Germinal center (tissue), 1 donor: ENCODE results near the gene PLCG1.
"Not testable (repeated sequence)": the region's sequence is repeated elsewhere in the genome, so short reads cannot be mapped to it uniquely, and the experiment has no call there.

Source experiments
- DNase-seq: peaks from one replicate; pipeline ENCODE4 v3.0.0; 2012; ENCODE audit warnings: mixed read lengths, low spot score

The PLCG1 gene

DNA sequence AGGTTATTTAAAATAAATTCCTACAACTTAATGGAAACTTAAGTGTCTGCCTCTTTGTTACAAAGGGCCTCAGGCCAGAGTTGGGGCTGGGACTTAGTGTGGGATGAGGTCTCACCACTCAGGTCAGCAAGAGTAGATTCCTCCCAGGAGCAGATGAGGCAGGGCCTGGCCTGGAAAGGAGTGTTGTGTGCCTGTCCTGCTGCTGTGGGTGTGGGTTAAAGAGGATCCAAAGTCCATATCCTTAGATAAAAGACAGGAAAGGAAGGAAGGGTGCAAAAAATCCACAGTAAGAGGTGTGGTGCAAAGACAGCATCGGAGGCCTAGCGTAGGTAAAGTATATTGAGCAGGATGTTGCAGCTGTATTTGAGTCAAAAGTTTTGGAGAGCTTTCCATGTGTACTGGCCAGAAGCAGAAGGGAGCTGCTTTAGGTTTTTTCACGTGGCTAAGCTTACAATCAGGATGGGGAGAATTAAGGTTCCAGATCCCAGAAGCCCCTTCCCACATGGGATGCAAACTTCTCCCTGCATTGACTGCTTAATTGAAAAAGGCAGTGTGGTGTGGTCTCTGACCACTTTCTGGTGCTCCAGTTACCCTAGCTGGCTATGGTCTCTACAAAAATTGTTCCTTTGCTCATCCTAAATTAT, 12.8 kb upstream of the PLCG1 start:
- no peak for DNase-seq

DNA sequence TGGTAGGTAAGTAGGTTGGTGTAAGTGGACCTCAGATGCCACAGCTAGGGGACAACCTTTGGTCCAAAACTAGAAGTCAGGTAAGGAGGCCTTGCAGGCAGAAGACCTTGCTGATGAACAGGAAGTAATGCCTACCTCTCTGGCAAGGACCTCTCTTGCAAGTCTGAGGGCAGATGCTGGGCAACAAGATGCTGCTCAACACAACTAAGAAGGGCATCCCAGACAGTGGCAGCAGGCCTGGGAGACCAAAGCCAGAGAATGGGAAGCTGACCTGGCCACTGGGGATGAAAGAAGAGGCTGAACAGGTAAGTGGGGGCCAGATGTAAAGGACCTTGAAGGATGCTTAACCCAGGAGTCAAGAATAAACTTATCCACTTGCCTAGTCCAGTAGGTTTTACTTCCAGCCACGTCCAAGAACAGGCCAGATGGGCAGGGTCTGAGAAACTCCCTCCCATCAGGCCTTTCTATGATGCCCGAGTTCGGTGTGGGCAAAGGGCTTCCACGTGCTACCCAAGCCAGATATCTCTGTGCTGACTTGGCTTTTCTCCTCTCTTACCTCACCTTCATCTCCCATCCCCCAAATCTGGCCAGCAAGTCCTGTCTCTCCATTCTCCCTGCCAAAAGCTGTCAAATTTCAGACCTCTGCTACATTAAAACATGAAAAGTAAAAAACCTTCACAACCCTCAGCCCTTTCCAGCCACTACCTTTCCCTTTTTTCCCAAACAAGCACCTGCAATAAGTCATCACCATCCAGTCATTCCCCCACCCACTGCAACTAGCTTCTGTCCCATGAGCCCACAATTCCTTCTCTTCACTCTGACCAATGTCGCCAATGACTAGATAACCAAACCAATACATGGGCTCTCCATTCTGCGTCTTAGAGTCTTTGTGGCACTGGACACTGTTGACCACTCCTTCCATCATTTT, 11.5 kb upstream of the PLCG1 start:
- no peak for DNase-seq

DNA sequence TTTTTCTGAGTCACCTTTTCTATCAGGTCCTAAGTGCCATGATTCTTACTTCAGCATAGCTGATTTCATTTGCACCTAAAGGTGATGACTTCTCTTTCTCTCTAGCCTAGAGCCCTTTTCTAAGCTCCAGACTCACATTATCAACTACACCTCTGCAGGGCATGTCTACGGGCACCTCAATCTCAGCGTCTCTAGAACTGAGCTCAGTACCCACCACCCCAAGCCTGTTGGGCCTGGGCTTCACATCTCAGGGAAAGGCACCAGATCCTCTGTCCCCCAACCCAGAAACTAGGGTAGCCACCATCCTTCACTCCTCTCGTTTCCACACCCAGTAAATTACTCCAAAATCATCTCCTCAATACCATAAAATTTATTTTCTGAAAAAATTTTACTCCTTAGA, 10.6 kb upstream of the PLCG1 start:
- DNase-seq, result no peak

DNA sequence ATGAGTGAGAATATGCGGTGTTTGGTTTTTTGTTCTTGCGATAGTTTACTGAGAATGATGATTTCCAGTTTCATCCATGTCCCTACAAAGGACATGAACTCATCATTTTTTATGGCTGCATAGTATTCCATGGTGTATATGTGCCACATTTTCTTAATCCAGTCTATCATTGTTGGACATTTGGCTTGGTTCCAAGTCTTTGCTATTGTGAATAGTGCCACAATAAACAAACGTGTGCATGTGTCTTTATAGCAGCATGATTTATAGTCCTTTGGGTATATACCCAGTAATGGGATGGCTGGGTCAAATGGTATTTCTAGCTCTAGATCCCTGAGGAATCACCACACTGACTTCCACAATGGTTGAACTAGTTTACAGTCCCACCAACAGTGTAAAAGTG, 9.0 kb upstream of the PLCG1 start:
- DNase-seq, result not testable (repeated sequence)

DNA sequence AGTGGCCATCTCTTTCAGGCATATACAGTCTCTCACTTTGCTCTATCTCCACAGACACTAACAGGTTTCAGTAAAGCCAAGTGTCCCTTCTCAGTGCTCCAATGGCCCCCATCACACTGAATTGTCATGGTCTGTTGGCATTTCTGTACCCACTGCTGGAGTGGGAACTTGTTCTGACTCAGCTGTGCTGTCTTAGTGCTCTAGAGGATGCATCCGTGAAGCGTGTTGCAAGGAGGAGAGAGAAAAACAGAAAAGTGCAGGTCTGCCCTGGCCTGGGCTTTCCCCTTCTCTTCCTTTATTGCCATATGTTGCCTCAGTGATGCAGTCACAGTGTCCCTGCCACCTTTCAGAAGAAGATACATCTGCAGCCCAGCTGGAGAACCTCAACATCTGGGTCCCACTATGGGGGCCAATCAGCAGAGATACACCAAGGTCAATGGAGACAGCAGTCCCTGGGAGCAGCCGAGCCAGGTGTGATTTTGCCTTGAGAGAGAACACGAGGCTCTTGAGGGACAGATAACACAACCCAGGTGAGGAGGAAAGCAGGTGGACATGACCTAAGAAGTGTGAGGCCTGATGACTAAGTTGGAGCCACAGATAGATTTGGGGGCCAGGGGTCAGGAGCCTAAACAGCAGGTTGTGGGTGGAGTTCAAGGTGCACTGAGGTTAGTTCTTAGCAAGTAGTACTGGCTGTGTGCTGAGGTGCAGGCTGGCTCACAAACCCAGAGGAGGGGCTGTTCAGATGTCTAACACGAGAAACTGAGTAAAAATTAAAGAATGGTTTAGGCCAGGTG, 5.6 kb upstream of the PLCG1 start:
- no peak for DNase-seq

DNA sequence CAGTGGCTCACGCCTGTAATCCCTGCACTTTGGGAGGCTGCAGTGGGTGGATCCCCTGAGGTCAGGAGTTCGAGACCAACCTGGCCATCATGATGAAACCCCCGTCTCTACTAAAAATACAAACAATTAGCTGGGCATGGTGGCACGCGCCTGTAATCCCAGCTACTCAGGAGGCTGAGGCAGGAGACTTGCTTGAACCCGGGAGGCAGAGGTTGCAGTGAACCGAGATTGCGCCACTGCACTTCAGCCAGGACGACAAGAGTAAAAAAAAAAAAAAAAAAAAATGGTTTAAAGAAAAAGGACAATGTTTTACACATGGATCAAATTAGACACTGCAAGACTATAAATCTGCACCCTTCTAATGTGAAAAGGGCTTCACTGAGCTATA, 5.0 kb upstream of the PLCG1 start:
- DNase-seq, result not testable (repeated sequence)

DNA sequence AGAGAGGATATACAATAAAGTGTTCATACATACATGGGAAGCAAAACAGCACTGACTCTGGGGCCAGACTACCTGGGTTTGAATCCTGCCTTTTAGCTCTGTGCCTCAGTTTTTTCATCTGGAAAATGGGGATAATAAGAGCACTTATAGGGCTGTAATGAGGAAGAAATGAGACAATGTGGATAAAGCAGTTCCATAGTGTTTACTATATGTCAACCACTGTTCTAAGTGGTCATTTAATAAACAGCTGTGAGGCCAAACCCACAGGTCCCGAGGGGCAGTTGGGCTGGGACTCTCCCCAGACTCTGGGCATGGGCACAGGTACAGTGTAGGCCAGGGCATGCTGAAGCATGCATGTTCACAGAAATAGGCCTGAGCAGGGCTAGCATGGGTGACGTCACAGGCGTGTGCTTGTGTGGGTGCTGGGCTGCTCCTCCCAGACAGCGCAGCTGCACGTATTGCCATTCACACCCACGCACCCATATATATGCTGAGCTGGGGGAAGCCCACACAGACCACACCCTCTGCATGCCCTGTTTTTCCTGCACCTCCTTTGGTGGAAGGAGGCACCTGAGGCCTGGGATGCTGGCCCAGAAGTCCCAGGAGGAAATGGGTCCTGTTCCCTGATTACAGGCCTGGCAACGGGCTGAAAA, 3.5 kb upstream of the PLCG1 start:
- peak; percentile 83 for DNase-seq

DNA sequence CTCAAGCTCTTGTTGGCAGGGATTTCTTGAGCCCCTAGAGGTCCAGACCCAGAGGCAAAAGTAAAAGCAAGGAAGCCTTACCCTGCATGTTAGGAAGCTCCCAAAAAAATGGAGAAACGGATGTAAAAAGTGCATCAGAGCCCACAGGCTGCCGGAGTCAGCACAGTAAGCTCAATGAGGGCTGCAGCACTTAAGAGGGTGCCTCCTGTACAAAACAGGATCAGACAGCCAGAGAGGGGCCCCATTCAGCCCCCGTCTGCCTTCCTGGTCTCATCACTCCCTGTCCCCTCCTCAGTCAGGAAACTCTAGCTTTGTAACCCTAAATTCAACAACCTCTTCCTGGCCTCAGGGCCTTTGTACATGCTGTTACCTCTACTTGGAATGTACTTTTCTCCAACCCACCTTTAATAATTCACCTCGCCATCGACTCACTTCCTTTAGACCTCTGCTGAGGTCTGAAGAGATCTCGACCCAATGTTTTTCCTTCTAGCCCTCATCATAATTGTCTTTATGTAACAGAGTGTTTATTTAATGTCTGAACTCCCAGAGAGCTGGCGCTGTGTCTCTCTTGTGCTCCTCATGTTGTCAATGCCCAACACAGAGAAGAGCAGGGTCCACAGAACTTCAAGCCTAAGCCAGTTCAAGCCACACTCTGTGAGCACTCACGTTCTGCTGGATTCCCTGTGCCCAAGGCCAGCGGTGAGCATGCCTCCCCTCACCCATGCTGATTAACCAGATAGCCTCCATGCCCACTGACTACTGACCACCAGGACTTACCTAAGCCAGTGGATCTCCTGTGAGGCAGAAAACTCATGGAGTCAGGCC, 2.8 kb upstream of the PLCG1 start:
- no peak for DNase-seq

DNA sequence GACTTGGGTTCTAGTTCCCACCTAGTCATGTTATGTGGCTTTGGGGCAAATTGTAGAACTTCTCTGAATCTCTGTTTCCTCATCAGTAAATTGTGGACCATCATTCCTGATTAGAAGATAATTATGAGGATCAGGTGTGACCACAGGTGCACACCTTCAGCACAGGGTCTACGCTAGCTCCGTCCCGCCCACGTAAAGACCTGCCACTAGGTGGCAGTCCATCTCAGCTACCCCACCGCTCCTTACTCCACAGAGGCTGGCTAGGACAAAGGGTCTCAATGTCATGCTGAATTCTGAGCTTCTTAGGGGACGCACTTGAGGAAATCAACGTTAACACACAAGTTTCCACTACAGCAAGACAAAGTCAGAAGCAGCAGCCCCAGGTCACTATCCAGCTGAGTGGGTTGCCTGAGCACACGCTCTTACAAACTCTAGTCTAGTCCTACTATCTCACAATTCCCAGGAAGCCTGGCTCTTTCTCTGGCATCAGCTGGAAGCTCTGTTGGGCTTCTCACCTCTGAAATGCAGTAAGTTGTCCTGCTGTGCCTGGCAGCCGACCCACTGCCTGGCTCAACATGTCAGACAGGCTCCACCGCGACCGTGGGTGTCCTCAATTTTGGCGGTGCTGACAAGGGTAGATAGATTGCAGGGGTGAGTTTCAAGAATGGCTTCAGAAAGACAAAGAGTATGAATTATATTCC, 2.0 kb upstream of the PLCG1 start:
- peak; percentile 76 for DNase-seq

DNA sequence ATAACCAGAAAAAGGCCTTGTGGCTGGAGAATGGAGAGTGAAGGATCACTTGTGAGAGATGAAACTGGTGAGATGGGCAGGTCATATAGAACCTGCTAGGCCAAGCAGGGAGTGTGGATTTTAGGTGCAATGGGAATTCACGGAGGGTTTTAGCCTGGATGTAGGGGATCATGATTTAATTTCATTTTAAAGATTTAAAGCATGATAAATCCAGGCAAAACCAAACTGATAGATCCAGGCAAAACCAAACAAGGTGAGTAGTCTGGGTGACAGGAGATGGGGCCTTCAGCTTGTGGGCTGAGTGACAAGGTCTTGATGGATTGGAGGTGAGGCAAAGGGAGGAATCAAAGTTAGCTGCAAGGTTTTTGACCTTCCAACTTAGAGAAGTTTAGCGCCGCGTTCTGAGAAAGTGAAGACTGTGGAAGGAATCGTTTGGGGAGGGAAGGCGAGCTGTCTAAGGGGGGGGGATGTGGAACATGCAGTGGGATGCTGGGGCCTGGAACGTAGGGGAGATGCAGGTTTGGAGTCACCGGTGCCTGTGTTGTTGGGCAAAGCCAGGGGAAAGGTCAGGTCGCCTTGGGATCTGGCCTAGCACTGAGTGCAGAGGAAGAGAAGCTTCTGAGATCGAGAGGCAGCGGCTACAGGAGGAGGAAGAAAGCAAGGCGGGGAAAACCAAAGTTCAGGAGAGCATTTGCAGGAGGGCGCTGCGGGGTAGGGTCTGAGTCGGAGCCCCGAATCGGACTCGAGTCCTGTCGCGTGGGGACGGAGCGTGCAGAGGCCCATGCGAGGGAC, 1.3 kb upstream of the PLCG1 start:
- peak; percentile 21 for DNase-seq

DNA sequence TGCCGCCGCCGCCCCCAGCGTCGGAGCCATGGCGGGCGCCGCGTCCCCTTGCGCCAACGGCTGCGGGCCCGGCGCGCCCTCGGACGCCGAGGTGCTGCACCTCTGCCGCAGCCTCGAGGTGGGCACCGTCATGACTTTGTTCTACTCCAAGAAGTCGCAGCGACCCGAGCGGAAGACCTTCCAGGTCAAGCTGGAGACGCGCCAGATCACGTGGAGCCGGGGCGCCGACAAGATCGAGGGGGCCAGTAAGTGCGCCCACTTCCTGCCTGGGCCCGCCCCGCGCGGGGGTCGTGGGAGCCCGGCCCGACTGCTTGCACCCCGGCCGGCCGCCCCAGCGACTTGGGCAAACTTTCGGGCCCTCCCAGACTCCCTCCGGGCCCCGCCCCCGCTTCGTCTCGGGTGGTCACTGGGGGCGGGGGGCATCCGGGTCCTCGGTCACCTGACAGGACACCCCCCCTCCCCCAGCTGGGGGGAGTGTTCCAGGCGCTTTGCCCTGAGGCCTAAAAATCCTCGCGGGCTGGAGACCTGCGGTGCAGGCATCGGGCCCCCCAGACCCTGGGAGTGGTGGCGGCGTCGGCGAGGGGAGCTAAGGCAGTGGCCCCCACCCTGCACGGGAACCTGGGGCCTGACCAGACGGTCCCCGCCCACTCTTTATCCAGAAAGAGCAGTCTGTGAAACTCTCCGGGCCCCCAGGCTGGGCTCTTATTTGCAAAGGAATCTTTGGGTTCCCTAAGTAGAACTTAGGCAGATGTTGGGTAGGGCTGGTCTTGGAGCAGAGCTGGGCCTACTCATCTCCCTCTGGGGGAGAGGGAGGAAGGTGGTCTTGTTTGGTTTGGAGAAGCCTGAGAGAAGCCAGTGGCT, 501 bp downstream of the PLCG1 start:
- peak; percentile 63 for DNase-seq

DNA sequence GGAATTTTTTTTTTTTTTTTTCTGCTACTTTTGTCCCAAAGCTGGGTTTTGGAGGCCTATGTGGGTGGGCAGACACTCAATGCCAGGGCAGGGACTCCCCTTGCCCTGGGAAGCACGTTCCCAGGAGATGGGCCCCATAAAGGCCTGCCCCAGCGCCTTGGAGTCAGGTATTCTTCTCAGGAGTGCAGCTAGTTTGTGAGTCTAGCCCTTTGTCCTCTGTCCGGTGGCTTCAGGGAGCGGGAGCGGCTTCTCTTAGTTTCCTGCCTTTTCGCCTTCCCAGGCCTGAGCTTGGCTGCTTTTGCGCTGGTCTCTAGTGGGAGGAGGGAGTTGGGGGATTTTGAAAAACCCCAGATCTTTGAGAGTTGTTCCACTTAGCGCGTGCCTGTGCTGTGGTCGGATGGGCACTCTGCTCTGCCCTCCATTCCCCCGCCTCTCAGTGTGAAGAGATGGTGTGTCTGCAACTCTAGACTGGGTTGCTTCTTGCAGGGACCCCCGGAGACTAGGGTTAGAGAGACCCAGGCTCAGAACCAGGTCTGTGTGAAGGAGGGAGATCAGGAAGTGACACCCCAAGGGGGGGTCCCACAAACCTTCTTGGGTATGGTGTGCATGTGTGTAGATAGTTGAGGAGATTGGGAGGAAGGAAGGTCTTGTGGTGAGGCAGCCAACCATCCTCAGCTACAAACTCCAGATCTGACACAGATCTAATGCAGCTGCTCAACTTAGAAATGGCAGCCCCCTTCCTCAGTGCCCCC, 1.3 kb downstream of the PLCG1 start:
- no peak for DNase-seq

DNA sequence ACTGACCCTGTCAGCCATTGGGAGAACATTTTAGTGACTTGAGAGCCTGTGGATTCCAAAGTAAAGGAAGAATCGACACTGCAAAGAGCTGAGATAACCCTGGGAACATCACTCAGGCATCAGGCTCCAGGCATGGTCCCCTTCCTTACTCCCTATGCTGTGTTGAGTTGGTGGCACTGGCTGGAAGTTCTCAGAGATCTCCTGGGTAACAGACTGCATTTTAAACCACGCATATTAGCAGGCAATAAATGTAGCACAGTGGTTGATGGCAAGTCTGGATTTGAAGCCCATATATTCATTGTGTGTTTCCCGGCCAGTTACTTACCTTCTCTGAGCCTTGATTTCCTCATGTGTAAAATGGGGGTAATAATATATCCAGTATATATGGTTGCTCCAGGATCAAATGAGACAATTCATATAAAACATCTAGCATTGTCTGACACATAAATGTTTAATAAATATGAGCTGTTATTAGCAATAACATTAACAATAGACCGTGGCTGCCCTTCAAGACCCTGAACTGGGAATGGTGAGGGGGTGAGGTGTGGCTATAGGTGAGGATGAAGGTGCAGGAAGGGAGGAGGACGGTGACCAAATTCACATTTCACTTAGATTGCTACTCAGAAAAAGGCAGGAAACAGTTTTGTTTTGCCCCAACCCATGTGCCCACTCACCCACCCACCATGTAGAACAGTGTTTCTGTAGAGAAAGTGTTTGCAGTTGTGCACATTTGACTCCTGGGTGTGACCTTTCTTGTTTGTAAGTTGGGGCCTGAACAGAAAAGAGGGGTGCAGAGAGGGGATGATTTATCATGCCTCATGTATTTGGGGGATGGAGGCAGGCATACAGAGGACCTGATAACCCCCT, 2.1 kb downstream of the PLCG1 start:
- DNase-seq, result no peak

DNA sequence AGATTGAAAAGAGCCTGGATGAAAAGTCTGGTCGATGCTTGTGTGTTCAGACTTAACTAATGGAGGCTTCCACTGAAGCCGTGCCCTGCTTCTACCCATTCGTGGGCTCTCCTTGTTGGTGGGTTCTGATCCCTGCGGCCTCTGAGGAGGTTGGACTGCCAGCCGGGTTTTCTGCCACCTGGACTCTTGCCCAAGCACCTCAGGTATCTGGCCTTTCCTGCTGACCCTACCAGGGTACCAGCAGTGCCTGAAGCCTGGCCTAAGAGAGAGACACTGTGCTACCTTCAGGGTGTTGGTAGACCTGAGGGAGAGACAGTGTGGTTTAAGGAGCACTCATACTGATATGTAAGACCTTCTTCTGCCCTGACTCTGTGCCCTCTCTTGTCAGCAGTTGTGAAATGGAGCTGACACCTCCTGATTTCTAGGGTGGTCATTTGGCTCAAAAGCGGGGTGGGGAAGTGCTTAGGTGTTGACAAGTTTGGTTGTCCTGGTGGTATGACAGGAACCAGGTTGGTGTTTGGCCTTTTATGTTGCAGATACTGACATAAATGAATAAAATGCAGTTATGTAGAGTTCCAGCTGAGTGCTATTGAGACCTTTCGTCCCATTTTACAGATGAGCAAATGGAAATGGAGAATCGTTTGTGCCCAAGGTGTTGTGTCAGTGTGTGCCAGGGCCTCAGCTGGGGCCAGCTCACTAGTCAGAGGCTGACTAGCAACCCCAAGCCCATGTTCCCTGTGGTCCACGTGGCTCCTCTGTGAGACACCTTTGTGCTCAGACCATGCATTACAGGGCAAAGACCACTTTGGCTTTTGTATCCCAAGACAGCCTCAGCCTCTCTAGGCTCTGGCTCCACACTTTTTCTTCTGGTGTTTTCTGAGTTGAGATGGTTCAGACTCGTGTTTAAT, 3.1 kb downstream of the PLCG1 start:
- DNase-seq, result no peak

DNA sequence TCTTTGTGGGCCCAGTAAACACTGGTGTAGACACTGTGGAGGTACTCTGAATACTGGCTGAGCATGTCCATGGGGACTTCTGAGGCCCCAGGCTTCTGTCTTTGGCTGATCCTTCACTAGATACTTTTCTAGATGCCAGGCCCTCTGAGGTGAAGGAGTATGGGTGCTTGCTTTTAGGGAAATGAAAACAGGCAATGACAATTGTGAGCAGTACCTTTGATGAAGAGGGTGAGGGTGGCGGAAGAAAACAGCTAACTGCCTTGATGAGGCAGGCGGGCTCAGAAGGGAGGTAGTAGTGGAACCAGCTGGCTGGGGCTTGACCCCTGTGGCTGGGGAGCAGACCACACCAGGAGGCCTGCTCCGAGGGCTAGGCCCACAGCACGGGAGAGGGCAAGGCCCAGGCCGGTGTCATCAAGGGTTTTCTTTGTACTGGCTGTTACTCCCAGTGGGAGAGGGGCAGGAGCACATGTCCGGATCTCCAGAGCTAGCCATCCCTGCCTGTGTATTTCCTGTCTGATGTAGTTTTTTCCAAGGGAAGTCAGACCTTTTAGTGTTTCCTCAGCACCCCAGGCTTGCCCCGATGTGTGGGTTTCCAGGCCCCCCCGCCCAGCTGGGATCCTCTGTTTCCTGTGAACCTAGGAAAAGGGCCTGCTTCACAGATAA, 3.9 kb downstream of the PLCG1 start:
- DNase-seq, result peak; percentile 27
